CD8-positive, alpha-beta memory T cell (primary cell): ENCODE measurements around the gene HOXA6. TPM values are rescaled to one million over a fixed set of nuclear protein-coding genes. Genes with fewer than 3 reads are reported as not detected.

Experiments
- CTCF ChIA-PET: fragments of 350-600 bp; sonication (Branson Sonifier 250); formaldehyde crosslinking; loops from one replicate; lab custom pipeline; 2021; ENCODE audit warnings: antibody characterized with exemption; lab: Charles Lee
- POLR2A ChIA-PET: fragments of 350-600 bp; sonication (Branson Sonifier 250); formaldehyde crosslinking; loops from one replicate; lab custom pipeline; 2021; ENCODE audit warnings: antibody characterized with exemption; lab: Charles Lee
- DNase-seq, 5 donors: peaks; one replicate each; pipeline versions ENCODE4 v3.0.0 to v3.0.0-alpha.2; 2020 to 2022; ENCODE audit warnings: mixed read lengths in 1 of 5
- H3K27ac ChIP-seq: one replicate; pipeline ENCODE4 v1.7.0; 2013; ENCODE audit warnings: low read depth, mild to moderate bottlenecking, low read length, moderate library complexity
- H3K27me3 ChIP-seq: 2 replicates; pipeline ENCODE4 v1.7.0; 2013; ENCODE audit warnings: low read length, mild to moderate bottlenecking; ENCODE audit not compliant: insufficient read depth, poor library complexity, severe bottlenecking
- H3K36me3 ChIP-seq: 2 replicates; pipeline ENCODE4 v1.7.0; 2013; ENCODE audit warnings: mild to moderate bottlenecking, low read length, moderate library complexity; ENCODE audit not compliant: insufficient read depth
- H3K4me1 ChIP-seq: 2 replicates; pipeline ENCODE4 v1.7.0; 2013; ENCODE audit warnings: mild to moderate bottlenecking, low read length, moderate library complexity; ENCODE audit not compliant: insufficient read depth
- H3K4me3 ChIP-seq: 2 replicates; pipeline ENCODE4 v1.7.0; 2013; ENCODE audit warnings: mild to moderate bottlenecking, low read length
- H3K9me3 ChIP-seq: 2 replicates; pipeline ENCODE4 v1.7.0; 2013; ENCODE audit warnings: mild to moderate bottlenecking, low read length
- H3K27ac Mint-ChIP-seq, 8 donors: one replicate each; pipeline ENCODE4 v1.8.0; 2020 to 2021; ENCODE audit warnings: mixed read lengths in 8 of 8, mild to moderate bottlenecking in 6 of 8, inconsistent platforms in 3 of 8, moderate library complexity in 3 of 8
- H3K27me3 Mint-ChIP-seq, 2 donors: one replicate each; pipeline ENCODE4 v1.8.0; 2020 to 2021; ENCODE audit warnings: mixed read lengths in 2 of 2, mild to moderate bottlenecking in 1 of 2, moderate library complexity in 1 of 2
- H3K36me3 Mint-ChIP-seq, 3 donors: one replicate each; pipeline ENCODE4 v1.8.0; 2020 to 2021; ENCODE audit warnings: mixed read lengths in 3 of 3, inconsistent platforms in 1 of 3, mild to moderate bottlenecking in 1 of 3
- H3K4me1 Mint-ChIP-seq, 3 donors: one replicate each; pipeline ENCODE4 v1.8.0; 2020 to 2021; ENCODE audit warnings: mixed read lengths in 3 of 3, inconsistent platforms in 1 of 3, mild to moderate bottlenecking in 1 of 3
- H3K4me3 Mint-ChIP-seq, 7 donors: one replicate each; pipeline ENCODE4 v1.8.0; 2020 to 2021; ENCODE audit warnings: mixed read lengths in 7 of 7, mild to moderate bottlenecking in 6 of 7, moderate library complexity in 4 of 7, inconsistent platforms in 2 of 7
- H3K9me3 Mint-ChIP-seq, 5 donors: one replicate each; pipeline ENCODE4 v1.8.0; 2020 to 2022; ENCODE audit warnings: mixed read lengths in 5 of 5, mild to moderate bottlenecking in 3 of 5, moderate library complexity in 2 of 5, inconsistent platforms in 1 of 5
- polyA plus RNA-seq: library from polyadenylated mRNA; unstranded; fragments of 300-500 nt; fragmentation: Illumina TruSeq; gene quantifications from one replicate; pipeline ENCODE4 v1.2.3, GENCODE V29; 2021
- total RNA-seq, 2 experiments: library from RNA; stranded (reverse); gene quantifications; one replicate each; pipeline ENCODE4 v1.2.3, GENCODE V29; 2021

HOXA6 gene
- total and polyA plus RNA-seq, 3 experiments from 2014 or later: not detected

DNA sequence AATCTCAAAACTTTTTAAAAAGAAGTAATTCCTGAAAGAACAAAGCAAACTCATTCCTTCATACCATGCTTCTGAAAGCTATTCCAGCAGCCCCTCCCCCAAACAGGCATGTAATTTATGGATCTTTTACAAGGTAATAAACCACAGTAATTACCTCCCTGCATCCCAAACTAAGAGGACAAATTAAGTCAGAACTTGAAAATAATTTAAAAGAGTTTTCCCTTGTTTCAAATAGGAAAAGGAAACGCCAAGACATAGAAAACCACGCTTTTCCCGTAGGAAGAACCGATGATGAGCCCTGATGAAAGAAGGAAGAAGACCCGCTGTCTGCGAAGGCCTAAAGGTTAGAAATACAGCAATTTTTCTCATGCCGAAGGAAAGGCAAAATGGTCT is 25.9 kb downstream of the HOXA6 start:
- H3K36me3 Mint-ChIP-seq: no peaks in the 10 kb centered on the region
- H3K4me3 Mint-ChIP-seq: no peak overlapping the region
- Histone ChIP-seq H3K4me1 (no peaks in the 10 kb centered on the region), H3K9me3 (no peaks in the 10 kb centered on the region), H3K27ac (no peak overlapping the region), H3K27me3 (peaks cover 5% of the 10 kb centered on the region), H3K36me3 (no peaks in the 10 kb centered on the region), H3K4me3 (no peak overlapping the region)
- ChIA-PET POLR2A (no interaction called here), CTCF (no interaction called here)
- DNase-seq: no peak
- H3K27ac Mint-ChIP-seq: no peak overlapping the region
- peaks cover 19 to 42% of the 10 kb centered on the region in 2 donors for H3K27me3 Mint-ChIP-seq
- H3K9me3 Mint-ChIP-seq: no peaks in the 10 kb centered on the region
- no peaks in the 10 kb centered on the region for H3K4me1 Mint-ChIP-seq

DNA sequence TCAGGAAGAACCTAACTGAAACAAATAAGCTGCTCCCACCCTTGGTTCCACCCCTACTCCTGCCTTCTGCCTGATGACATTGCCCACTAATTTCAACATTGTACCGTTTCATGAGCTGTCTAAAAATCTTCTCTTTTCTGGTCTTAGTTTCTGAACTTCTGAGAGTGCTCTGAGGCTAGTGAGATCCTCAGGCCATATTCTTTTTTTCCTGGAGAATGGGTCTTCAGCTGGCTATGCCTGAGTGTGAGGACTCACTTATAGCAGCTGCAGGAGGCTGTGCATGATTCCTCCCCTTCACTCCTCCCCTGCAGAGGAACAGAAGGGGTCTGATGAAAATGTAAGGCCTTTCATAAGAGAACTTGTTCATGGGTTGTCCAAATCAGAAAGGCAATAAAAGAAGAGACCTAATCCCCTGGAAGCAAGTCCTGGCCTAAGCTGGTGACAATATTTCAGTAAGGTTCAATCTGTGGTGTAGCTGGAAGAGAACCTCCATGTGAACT is 28.1 kb downstream of the HOXA6 start:
- CTCF ChIA-PET: no interaction called here
- H3K36me3 Mint-ChIP-seq: no peaks in the 10 kb centered on the region
- Histone ChIP-seq H3K9me3 (no peaks in the 10 kb centered on the region), H3K4me3 (no peak overlapping the region), H3K36me3 (no peaks in the 10 kb centered on the region), H3K4me1 (no peaks in the 10 kb centered on the region), H3K27ac (no peak overlapping the region), H3K27me3 (no peaks in the 10 kb centered on the region)
- H3K4me3 Mint-ChIP-seq: no peak overlapping the region
- DNase-seq: no peak
- no peak overlapping the region for H3K27ac Mint-ChIP-seq
- no peaks in the 10 kb centered on the region for H3K4me1 Mint-ChIP-seq
- POLR2A ChIA-PET: no interaction called here
- no peaks in the 10 kb centered on the region for H3K9me3 Mint-ChIP-seq
- H3K27me3 Mint-ChIP-seq: peaks cover 9 to 22% of the 10 kb centered on the region in 2 donors

DNA sequence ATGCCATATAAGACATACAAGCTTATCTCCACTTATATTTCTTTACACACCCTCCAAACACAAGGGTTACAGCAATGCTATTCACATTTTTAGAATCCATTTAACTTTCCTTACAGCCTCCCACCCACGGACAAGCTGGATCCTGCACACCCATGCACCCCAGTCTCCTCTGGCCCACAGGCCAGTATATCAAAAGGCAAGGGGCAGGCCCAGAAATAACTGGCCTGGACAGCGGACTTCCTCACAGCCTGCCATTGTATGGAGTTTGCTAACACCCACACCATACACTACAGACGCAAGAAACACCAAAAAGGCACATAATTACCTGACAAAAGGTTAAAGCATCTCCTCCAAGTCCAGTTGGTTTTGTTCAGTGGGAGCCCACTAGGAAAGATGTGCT is 29.0 kb downstream of the HOXA6 start:
- POLR2A ChIA-PET: no interaction called here

DNA sequence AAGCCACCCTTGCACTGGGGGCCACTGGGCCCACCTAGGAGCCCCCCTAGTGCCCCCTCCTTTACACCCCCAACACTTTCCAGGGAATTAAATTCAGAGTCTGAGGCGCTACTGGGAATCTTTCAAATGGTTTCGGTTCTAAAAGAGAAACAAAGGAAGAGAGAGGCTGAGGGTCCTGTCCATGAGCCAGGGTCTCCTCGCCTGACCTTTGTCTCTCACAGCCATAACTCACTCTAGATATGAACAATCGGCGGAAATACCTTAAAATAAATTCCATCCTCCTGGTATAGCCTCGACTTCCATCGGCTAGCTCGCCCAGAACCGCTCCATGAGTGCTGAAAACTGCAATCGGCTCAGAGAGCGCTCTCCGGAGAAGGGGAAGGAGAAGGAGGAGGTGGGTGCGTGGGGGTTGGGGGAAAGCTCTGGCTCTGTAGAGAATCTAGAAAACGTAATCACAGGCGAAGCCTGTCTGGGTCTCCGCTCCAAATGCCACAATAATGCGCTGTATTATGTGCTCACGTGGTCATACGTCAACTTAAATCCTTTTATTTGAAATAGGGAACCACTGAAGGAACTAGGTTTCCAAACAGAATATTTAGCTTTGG is 29.6 kb downstream of the HOXA6 start:
- H3K27me3 ChIP-seq: no peaks in the 10 kb centered on the region
- Mint-ChIP-seq H3K36me3 (no peaks in the 10 kb centered on the region), H3K4me3 (no peak overlapping the region), H3K9me3 (no peaks in the 10 kb centered on the region), H3K27me3 (peaks cover 10 to 17% of the 10 kb centered on the region in 2 donors), H3K4me1 (no peaks in the 10 kb centered on the region), H3K27ac (no peak overlapping the region)
- no peak overlapping the region for H3K4me3 ChIP-seq
- H3K27ac ChIP-seq: no peak overlapping the region
- ChIA-PET POLR2A (no interaction called here), CTCF (no interaction called here)
- no peaks in the 10 kb centered on the region for H3K36me3 ChIP-seq
- H3K4me1 ChIP-seq: no peaks in the 10 kb centered on the region
- no peaks in the 10 kb centered on the region for H3K9me3 ChIP-seq
- DNase-seq: no peak

More for the DNA sequence above, 29.0 kb downstream of the HOXA6 start:
- Histone ChIP-seq H3K9me3 (no peaks in the 10 kb centered on the region), H3K4me1 (no peaks in the 10 kb centered on the region), H3K27me3 (no peaks in the 10 kb centered on the region), H3K4me3 (no peak overlapping the region), H3K27ac (no peak overlapping the region), H3K36me3 (no peaks in the 10 kb centered on the region)
- Mint-ChIP-seq H3K27ac (no peak overlapping the region), H3K9me3 (no peaks in the 10 kb centered on the region), H3K4me1 (no peaks in the 10 kb centered on the region), H3K4me3 (no peak overlapping the region), H3K27me3 (peaks cover 8 to 17% of the 10 kb centered on the region in 2 donors), H3K36me3 (no peaks in the 10 kb centered on the region)
- DNase-seq: no peak
- CTCF ChIA-PET: no interaction called here

DNA sequence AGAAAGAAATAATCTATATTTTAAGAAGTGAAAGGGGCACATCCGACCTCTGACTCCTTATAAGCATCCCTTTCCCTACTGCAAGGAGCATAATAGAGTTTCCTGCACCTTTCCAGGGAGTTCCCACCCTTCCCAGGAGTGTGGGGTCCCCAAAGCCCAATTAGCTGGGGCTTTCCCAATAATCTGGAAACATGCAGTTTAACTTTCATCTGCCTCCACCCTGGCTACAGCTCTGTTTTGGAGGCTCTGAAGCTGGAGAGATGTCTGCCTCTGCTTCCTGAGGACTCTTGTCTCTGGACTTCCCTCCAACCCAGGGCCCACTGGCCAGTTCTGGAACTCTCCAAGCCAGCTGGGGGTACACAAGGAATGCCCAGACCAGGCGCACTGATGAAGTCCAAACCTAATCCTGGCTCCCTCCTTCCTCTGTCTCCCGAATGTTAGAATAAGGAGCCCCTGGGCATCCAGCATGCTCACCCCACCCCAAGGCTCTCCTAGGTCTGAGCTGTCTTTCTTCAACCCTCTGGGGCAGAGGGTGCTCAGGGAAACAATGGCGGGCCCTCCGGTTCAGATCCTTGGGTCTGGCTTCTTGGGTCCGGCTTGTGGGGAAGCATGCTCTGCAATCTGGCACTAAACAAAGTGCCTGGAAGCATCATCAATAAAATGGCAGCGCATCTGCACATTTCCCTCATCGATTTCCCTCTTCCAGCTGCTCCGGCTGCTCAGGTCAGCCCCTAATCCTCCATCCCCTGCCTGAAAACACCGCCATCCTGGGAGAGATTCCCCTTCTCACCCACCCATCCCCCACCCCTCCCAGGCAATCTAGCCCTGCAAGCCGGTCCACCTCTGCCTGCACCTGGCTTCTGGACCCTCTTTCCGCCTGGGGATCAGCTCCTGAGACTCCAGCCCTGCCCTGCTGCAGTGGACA is 30.4 kb downstream of the HOXA6 start:
- no peaks in the 10 kb centered on the region for H3K9me3 Mint-ChIP-seq
- no peak overlapping the region for H3K27ac Mint-ChIP-seq
- H3K4me1 Mint-ChIP-seq: no peaks in the 10 kb centered on the region
- ChIA-PET CTCF (no interaction called here), POLR2A (no interaction called here)
- H3K4me3 Mint-ChIP-seq: no peak overlapping the region
- Histone ChIP-seq H3K27me3 (no peaks in the 10 kb centered on the region), H3K4me3 (no peak overlapping the region), H3K27ac (no peak overlapping the region), H3K4me1 (no peaks in the 10 kb centered on the region), H3K36me3 (no peaks in the 10 kb centered on the region), H3K9me3 (no peaks in the 10 kb centered on the region)
- H3K27me3 Mint-ChIP-seq: peaks cover 11 to 18% of the 10 kb centered on the region in 2 donors
- H3K36me3 Mint-ChIP-seq: no peaks in the 10 kb centered on the region
- DNase-seq: no peak

DNA sequence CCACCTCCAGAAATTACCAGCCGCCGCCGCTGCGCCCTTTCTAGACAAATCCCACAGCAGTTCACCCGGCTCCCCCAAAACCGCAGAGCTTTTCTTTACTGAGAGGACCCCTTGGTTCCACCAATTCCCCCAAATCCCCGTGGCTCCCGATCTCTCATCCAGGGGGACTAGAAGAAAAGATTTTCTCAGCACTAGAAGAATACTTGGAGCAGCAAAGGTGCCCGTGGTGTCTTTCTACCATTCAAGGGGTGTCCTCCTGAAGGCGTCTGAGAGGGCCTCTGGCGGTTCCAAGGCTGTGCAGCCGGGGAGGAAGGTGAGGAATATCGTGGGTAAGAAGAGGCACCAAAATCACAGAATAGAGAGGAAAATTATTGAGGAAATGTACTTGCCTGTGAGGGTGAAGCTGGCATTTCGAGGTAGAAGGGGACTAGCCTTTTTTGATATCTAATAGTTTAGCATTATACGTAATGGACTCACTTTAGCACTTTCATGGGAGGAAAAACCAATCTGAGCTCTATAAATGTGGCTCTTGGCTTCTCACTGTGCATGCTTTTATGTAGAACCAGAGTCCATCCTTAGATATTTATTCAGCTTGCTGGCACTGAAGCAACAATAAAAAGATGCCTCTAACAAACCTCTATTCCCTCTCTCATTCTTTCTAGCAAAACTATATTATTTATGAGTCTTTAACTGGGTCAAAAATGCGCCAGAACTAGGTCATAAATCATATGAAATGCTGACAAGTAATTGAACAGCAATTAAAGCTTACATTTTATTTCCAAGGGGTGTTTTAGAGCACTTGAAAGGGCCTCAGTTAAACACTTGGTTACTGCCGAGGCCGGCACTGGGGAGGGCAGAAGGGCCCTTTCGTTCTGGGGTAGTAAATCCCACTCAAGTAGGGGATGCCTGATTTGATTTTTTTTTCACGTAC is 31.3 kb downstream of the HOXA6 start:
- no peaks in the 10 kb centered on the region for H3K36me3 ChIP-seq
- no peak for DNase-seq
- no peaks in the 10 kb centered on the region for H3K4me1 ChIP-seq
- no peak overlapping the region for H3K27ac ChIP-seq
- H3K27me3 Mint-ChIP-seq: peaks cover 13 to 25% of the 10 kb centered on the region in 2 donors
- peak overlapping the region in 1 of 8 donors; percentile 21 for H3K27ac Mint-ChIP-seq
- H3K4me3 Mint-ChIP-seq: no peak overlapping the region
- no peaks in the 10 kb centered on the region for H3K36me3 Mint-ChIP-seq
- ChIA-PET POLR2A (no interaction called here), CTCF (no interaction called here)
- H3K4me1 Mint-ChIP-seq: no peaks in the 10 kb centered on the region
- H3K9me3 ChIP-seq: no peaks in the 10 kb centered on the region
- no peak overlapping the region for H3K4me3 ChIP-seq
- H3K9me3 Mint-ChIP-seq: no peaks in the 10 kb centered on the region
- H3K27me3 ChIP-seq: no peaks in the 10 kb centered on the region

DNA sequence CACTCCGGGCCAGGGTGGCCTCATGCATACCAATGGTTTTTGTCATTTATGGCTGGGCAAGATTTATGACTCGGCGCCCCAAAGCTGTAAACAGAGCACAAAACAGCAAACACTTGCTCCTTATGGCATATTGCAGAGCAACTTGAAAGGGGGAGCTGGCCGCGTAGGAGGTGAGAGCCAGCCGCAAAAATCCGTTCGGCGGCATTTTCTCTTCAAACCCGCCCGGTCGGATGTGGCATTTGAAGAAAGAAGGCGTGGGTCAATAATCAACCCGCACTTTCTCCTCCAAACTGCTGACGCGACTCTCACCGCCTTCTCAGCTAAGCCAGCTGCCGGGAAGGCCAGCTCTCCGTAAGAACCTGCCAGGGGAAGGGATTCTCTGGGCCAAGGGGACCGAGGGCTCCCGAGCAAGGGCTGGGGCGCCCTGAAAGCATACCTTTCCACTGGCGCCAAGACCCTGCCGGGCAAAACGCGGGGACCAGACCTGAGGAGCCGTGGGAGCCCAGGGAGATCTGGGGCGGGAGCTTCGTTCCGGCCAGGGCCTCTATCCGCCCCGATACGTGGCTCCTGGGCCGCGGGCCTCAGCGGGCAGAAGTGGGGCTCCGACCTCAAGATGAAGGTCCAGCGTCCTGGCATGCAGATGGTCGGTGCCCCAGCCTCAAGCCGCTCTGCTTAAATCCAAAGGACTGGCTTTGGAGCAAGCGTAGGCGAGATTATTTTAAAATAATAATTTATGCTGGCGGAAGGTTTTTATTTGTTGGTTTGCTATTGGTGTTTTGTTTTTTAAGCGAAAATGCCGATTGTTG is 32.1 kb downstream of the HOXA6 start:
- DNase-seq: no peak
- Mint-ChIP-seq H3K36me3 (no peaks in the 10 kb centered on the region), H3K27ac (no peak overlapping the region), H3K4me3 (no peak overlapping the region), H3K9me3 (no peaks in the 10 kb centered on the region), H3K4me1 (no peaks in the 10 kb centered on the region), H3K27me3 (peaks cover 13 to 25% of the 10 kb centered on the region in 2 donors)
- Histone ChIP-seq H3K4me3 (no peak overlapping the region), H3K27ac (no peak overlapping the region), H3K27me3 (no peaks in the 10 kb centered on the region), H3K9me3 (no peaks in the 10 kb centered on the region), H3K36me3 (no peaks in the 10 kb centered on the region), H3K4me1 (no peaks in the 10 kb centered on the region)
- ChIA-PET POLR2A (no interaction called here), CTCF (no interaction called here)
